ENCODE measurements around the gene TOM1. TPM values are rescaled to one million over a fixed set of nuclear protein-coding genes. Genes with fewer than 3 reads are reported as not detected.

The TOM1 gene
- total RNA-seq, 1 donor from 2014 or later: 19.0 TPM

GRCh38 chr22:35288116-35288515, 11.6 kb upstream of the TOM1 start:
- Mint-ChIP-seq H3K9me3 (no peaks in the 10 kb centered on the region), H3K27me3 (ENCODE audit: insufficient read depth) (no peaks in the 10 kb centered on the region), H3K36me3 (ENCODE audit: low read depth) (peaks cover 31% of the 10 kb centered on the region), H3K27ac (no peak overlapping the region), H3K4me1 (ENCODE audit: low read depth) (peaks cover 8% of the 10 kb centered on the region), H3K4me3 (no peak overlapping the region)
- intact Hi-C loops (cut with micrococcal nuclease): no loop called here
- no peak for DNase-seq (ENCODE audit: low spot score)

- H3K4me3 Mint-ChIP-seq: no peak overlapping the region
- no peaks in the 10 kb centered on the region for H3K27me3 Mint-ChIP-seq (ENCODE audit: insufficient read depth)
- H3K9me3 Mint-ChIP-seq: no peaks in the 10 kb centered on the region
- intact Hi-C loops (cut with micrococcal nuclease): no loop called here
- peaks cover 42% of the 10 kb centered on the region for H3K36me3 Mint-ChIP-seq (ENCODE audit: low read depth)
- peaks cover 3% of the 10 kb centered on the region for H3K4me1 Mint-ChIP-seq (ENCODE audit: low read depth)
- no peak for DNase-seq (ENCODE audit: low spot score)
- H3K27ac Mint-ChIP-seq: no peak overlapping the region
Measured at GRCh38 chr22:35292786-35293185, 6.9 kb upstream of the TOM1 start.

- H3K36me3 Mint-ChIP-seq (ENCODE audit: low read depth): peaks cover 35% of the 10 kb centered on the region
- H3K9me3 Mint-ChIP-seq: no peaks in the 10 kb centered on the region
- peaks cover 4% of the 10 kb centered on the region for H3K27me3 Mint-ChIP-seq (ENCODE audit: insufficient read depth)
- intact Hi-C loops (cut with micrococcal nuclease): no loop called here
- H3K4me1 Mint-ChIP-seq (ENCODE audit: low read depth): peaks cover 23% of the 10 kb centered on the region
- no peak for DNase-seq (ENCODE audit: low spot score)
- no peak overlapping the region for H3K27ac Mint-ChIP-seq
- no peak overlapping the region for H3K4me3 Mint-ChIP-seq
Measured at GRCh38 chr22:35296051-35296450, 3.6 kb upstream of the TOM1 start.

GRCh38 chr22:35299217-35299672, 449 bp upstream of the TOM1 start:
- intact Hi-C loops (cut with micrococcal nuclease): no loop called here
- peaks cover 18% of the 10 kb centered on the region for H3K36me3 Mint-ChIP-seq (ENCODE audit: low read depth)
- H3K9me3 Mint-ChIP-seq: no peaks in the 10 kb centered on the region
- H3K27me3 Mint-ChIP-seq (ENCODE audit: insufficient read depth): peaks cover 7% of the 10 kb centered on the region
- DNase-seq (ENCODE audit: low spot score): no peak
- peak overlapping the region; percentile 91 for H3K4me3 Mint-ChIP-seq
- peaks cover 30% of the 10 kb centered on the region for H3K4me1 Mint-ChIP-seq (ENCODE audit: low read depth)
- H3K27ac Mint-ChIP-seq: peak overlapping the region; percentile 97

GRCh38 chr22:35301372-35301874, 1.7 kb downstream of the TOM1 start:
- H3K4me1 Mint-ChIP-seq (ENCODE audit: low read depth): peaks cover 42% of the 10 kb centered on the region
- no peak for DNase-seq (ENCODE audit: low spot score)
- peaks cover 13% of the 10 kb centered on the region for H3K36me3 Mint-ChIP-seq (ENCODE audit: low read depth)
- peak overlapping the region; percentile 91 for H3K4me3 Mint-ChIP-seq
- H3K27ac Mint-ChIP-seq: peak overlapping the region; percentile 78
- peaks cover 7% of the 10 kb centered on the region for H3K27me3 Mint-ChIP-seq (ENCODE audit: insufficient read depth)
- no peaks in the 10 kb centered on the region for H3K9me3 Mint-ChIP-seq
- intact Hi-C loops (cut with micrococcal nuclease): loop anchor here (2.0 kb wide), 1 partner anchor 99 kb away; the partner anchor contains the start of gene MCM5

- no peak overlapping the region for H3K4me3 Mint-ChIP-seq
- H3K9me3 Mint-ChIP-seq: no peaks in the 10 kb centered on the region
- no peak overlapping the region for H3K27ac Mint-ChIP-seq
- H3K36me3 Mint-ChIP-seq (ENCODE audit: low read depth): peaks cover 8% of the 10 kb centered on the region
- DNase-seq (ENCODE audit: low spot score): no peak
- intact Hi-C loops (cut with micrococcal nuclease): no loop called here
- peaks cover 7% of the 10 kb centered on the region for H3K27me3 Mint-ChIP-seq (ENCODE audit: insufficient read depth)
- peaks cover 45% of the 10 kb centered on the region for H3K4me1 Mint-ChIP-seq (ENCODE audit: low read depth)
Measured at GRCh38 chr22:35303029-35303624, 3.4 kb downstream of the TOM1 start.

- H3K9me3 Mint-ChIP-seq: no peaks in the 10 kb centered on the region
- intact Hi-C loops (cut with micrococcal nuclease): no loop called here
- H3K4me3 Mint-ChIP-seq: no peak overlapping the region
- no peak for DNase-seq (ENCODE audit: low spot score)
- peaks cover 8% of the 10 kb centered on the region for H3K36me3 Mint-ChIP-seq (ENCODE audit: low read depth)
- no peak overlapping the region for H3K27ac Mint-ChIP-seq
- H3K27me3 Mint-ChIP-seq (ENCODE audit: insufficient read depth): peaks cover 4% of the 10 kb centered on the region
- H3K4me1 Mint-ChIP-seq (ENCODE audit: low read depth): peaks cover 55% of the 10 kb centered on the region
Measured at GRCh38 chr22:35305525-35306070, 5.9 kb downstream of the TOM1 start.

GRCh38 chr22:35306350-35306967, 6.8 kb downstream of the TOM1 start:
- peaks cover 56% of the 10 kb centered on the region for H3K4me1 Mint-ChIP-seq (ENCODE audit: low read depth)
- peaks cover 2% of the 10 kb centered on the region for H3K27me3 Mint-ChIP-seq (ENCODE audit: insufficient read depth)
- H3K4me3 Mint-ChIP-seq: no peak overlapping the region
- H3K36me3 Mint-ChIP-seq (ENCODE audit: low read depth): peaks cover 8% of the 10 kb centered on the region
- H3K9me3 Mint-ChIP-seq: no peaks in the 10 kb centered on the region
- intact Hi-C loops (cut with micrococcal nuclease): no loop called here
- DNase-seq (ENCODE audit: low spot score): no peak
- H3K27ac Mint-ChIP-seq: no peak overlapping the region

GRCh38 chr22:35307372-35307771, 7.7 kb downstream of the TOM1 start:
- peaks cover 8% of the 10 kb centered on the region for H3K36me3 Mint-ChIP-seq (ENCODE audit: low read depth)
- intact Hi-C loops (cut with micrococcal nuclease): no loop called here
- H3K4me3 Mint-ChIP-seq: no peak overlapping the region
- H3K9me3 Mint-ChIP-seq: no peaks in the 10 kb centered on the region
- no peak for DNase-seq (ENCODE audit: low spot score)
- no peaks in the 10 kb centered on the region for H3K27me3 Mint-ChIP-seq (ENCODE audit: insufficient read depth)
- H3K27ac Mint-ChIP-seq: no peak overlapping the region
- peaks cover 59% of the 10 kb centered on the region for H3K4me1 Mint-ChIP-seq (ENCODE audit: low read depth)

- peaks cover 64% of the 10 kb centered on the region for H3K4me1 Mint-ChIP-seq (ENCODE audit: low read depth)
- H3K27ac Mint-ChIP-seq: no peak overlapping the region
- H3K4me3 Mint-ChIP-seq: no peak overlapping the region
- no peaks in the 10 kb centered on the region for H3K27me3 Mint-ChIP-seq (ENCODE audit: insufficient read depth)
- DNase-seq (ENCODE audit: low spot score): no peak
- peaks cover 6% of the 10 kb centered on the region for H3K36me3 Mint-ChIP-seq (ENCODE audit: low read depth)
- no peaks in the 10 kb centered on the region for H3K9me3 Mint-ChIP-seq
- intact Hi-C loops (cut with micrococcal nuclease): no loop called here
Measured at GRCh38 chr22:35307892-35308291, 8.2 kb downstream of the TOM1 start.

GRCh38 chr22:35308480-35309021, 8.9 kb downstream of the TOM1 start:
- Mint-ChIP-seq H3K36me3 (ENCODE audit: low read depth) (peaks cover 3% of the 10 kb centered on the region), H3K4me3 (no peak overlapping the region), H3K27me3 (ENCODE audit: insufficient read depth) (no peaks in the 10 kb centered on the region), H3K9me3 (no peaks in the 10 kb centered on the region), H3K27ac (no peak overlapping the region), H3K4me1 (ENCODE audit: low read depth) (peaks cover 70% of the 10 kb centered on the region)
- DNase-seq (ENCODE audit: low spot score): no peak
- intact Hi-C loops (cut with micrococcal nuclease): no loop called here

- peaks cover 78% of the 10 kb centered on the region for H3K4me1 Mint-ChIP-seq (ENCODE audit: low read depth)
- peak overlapping the region; percentile 71 for H3K27ac Mint-ChIP-seq
- no peak for DNase-seq (ENCODE audit: low spot score)
- no peaks in the 10 kb centered on the region for H3K36me3 Mint-ChIP-seq (ENCODE audit: low read depth)
- no peaks in the 10 kb centered on the region for H3K9me3 Mint-ChIP-seq
- peak overlapping the region; percentile 52 for H3K4me3 Mint-ChIP-seq
- intact Hi-C loops (cut with micrococcal nuclease): no loop called here
- no peaks in the 10 kb centered on the region for H3K27me3 Mint-ChIP-seq (ENCODE audit: insufficient read depth)
Measured at GRCh38 chr22:35310556-35311550, 11.2 kb downstream of the TOM1 start.

Measured in activated T-helper 1 cell treated with anti-CD3 and anti-CD28 coated beads, Interleukin-12 subunit alpha, Interleukin-12 subunit beta, Interleukin-2, Interleukin-4 antibody, amounts not matched to agents 30 ng/mL and 10 ng/mL and 1 ng/mL, durations not matched to agents 14 hours and 24 hours and 36 hours (primary cell).